ENCODE data around the gene DCTN4.

DCTN4 gene

DNA sequence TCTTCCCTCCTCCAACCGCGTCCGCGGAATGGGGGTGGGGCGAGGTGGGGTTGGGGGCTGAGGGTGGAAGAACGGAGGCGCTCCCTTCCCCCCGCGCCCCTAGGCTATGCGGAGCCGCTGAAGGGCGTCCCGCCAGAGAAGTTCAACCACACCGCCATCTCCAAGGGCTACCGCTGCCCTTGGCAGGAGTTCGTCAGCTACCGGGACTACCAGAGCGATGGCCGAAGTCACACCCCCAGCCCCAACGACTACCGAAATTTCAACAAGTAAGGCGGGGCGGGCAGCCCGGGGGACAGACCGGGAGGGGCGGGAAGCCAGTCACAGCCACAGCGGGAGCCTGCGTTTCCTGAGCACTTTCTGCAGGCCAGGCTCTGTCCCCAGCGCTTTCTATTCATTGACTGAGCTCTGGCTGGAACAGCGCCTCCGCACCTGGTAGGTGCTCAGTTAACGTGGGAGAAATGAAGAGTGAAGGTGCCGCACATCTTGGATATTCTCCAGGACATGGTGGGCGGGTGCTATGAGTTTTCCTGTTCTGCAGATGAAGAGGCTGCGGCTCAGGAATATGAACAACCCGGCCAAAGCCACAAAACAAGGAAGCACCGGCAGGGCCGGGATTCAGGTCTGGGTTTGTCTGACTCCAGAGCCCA, 86.5 kb downstream of the DCTN4 start:
- TF ChIP-seq CTCF (conservative IDR thresholded peaks at IDR 0.05; ENCODE audit: control insufficient read depth, insufficient read depth, low read depth, low read length), result no peak
- DNase-seq (ENCODE audit: low read depth), result peak; percentile 11

DNA sequence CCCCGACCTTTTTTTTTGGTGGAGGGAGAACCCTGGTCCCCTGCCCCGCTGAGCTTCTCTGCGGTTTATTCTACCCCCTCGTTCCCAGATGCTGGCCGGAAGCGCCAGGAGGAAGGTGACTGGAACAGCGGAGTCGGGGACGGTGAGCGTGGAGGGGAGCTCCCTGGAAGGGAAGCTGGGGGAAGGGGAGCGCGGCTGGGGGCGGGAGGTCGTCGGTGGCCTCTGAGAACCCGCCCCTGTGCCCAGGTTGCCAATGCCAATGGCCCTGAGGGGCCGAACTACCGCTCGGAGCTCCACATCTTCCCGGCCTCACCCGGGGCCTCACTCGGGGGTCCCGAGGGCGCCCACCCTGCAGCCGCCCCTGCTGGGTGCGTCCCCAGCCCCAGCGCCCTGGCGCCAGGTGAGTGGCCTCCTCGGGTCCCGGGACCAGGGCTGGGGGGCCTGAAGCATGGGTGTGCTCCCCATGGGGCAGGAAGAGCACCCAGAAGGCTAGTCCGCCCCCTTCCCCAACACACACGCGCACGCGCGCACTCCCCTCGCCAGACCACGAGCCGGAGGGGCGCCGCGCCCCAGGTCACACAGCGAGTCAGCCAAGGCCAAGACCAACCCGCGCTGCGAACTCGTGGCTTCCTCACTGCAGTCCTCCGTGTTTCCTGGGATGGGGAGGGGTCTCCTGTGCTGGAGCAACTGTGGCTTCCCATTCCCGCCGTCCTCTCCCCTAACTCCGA, 87.1 kb downstream of the DCTN4 start:
- peak overlapping the region; percentile 45 for H3K4me3 ChIP-seq (ENCODE audit: control insufficient read depth, low read depth, low read length)
- no peak for TF ChIP-seq CTCF (conservative IDR thresholded peaks at IDR 0.05; ENCODE audit: control insufficient read depth, insufficient read depth, low read depth, low read length)
- DNase-seq (ENCODE audit: low read depth), result no peak

More for the DNA sequence above, 86.5 kb downstream of the DCTN4 start:
- H3K4me3 ChIP-seq (ENCODE audit: control insufficient read depth, low read depth, low read length), result peak overlapping the region; percentile 45

GRCh38 chr5:150670948-150671310, 87.9 kb downstream of the DCTN4 start:
- TF ChIP-seq CTCF (conservative IDR thresholded peaks at IDR 0.05; ENCODE audit: control insufficient read depth, insufficient read depth, low read depth, low read length), result no peak
- no peak for DNase-seq (ENCODE audit: low read depth)
- no peak overlapping the region for H3K4me3 ChIP-seq (ENCODE audit: control insufficient read depth, low read depth, low read length)

GRCh38 chr5:150670275-150670947, 88.4 kb downstream of the DCTN4 start:
- no peak overlapping the region for H3K4me3 ChIP-seq (ENCODE audit: control insufficient read depth, low read depth, low read length)
- no peak for TF ChIP-seq CTCF (conservative IDR thresholded peaks at IDR 0.05; ENCODE audit: control insufficient read depth, insufficient read depth, low read depth, low read length)
- DNase-seq (ENCODE audit: low read depth), result no peak

- no peak for TF ChIP-seq CTCF (conservative IDR thresholded peaks at IDR 0.05; ENCODE audit: control insufficient read depth, insufficient read depth, low read depth, low read length)
- no peak for DNase-seq (ENCODE audit: low read depth)
- H3K4me3 ChIP-seq (ENCODE audit: control insufficient read depth, low read depth, low read length), result no peak overlapping the region
Observed at GRCh38 chr5:150665044-150665443, 93.8 kb downstream of the DCTN4 start.

DNA sequence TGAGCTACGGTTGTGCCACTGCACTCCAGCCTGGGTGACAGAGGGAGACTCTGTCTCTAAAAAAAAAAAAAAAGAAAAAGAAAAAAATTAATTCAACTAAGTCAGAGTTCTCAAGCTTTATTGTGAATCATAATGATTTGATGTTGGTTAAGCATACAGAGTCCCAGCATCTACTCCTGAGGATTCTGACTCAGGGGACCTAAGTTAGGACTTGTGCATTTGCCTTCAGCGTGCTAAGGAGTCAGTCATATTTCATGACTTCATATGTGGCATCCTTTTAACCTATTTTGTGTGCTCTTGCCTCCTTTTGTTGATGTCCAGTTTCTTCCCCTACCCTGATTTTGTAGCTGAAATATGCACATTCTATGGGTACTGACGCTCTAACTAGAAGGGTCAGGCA, 94.9 kb downstream of the DCTN4 start:
- TF ChIP-seq CTCF (conservative IDR thresholded peaks at IDR 0.05; ENCODE audit: control insufficient read depth, insufficient read depth, low read depth, low read length), result no peak
- no peak for DNase-seq (ENCODE audit: low read depth)
- H3K4me3 ChIP-seq (ENCODE audit: control insufficient read depth, low read depth, low read length), result no peak overlapping the region

All from fibroblast of mammary gland (primary cell).